Left lung (tissue), 10 donors: ENCODE data around the gene CALM1. TPM values are rescaled to one million over a fixed set of nuclear protein-coding genes. Genes with fewer than 3 reads are reported as not detected.

Experiments used
- ATAC-seq: fragments of 200-7000 bp; cut with Tn5 transposase; one replicate; pipeline ENCODE4 v1.9.1; 2020; ENCODE audit warnings: moderate library complexity
- DNase-seq, 4 donors: peaks; one replicate each; pipeline ENCODE4 v3.0.0-alpha.2; 2013 to 2020
- H3K27ac ChIP-seq, 2 donors: fragments of 200-600 bp; sonication (generic) in 1 of 2; one replicate each; pipeline versions ENCODE4 v1.5.0 to v1.8.0; 2020 to 2021
- H3K27me3 ChIP-seq, 2 donors: fragments of 200-600 bp; sonication (generic) in 1 of 2; one replicate each; pipeline versions ENCODE4 v1.5.0 to v1.8.0; 2020 to 2021
- H3K36me3 ChIP-seq, 2 donors: fragments of 200-600 bp; sonication (generic) in 1 of 2; one replicate each; pipeline versions ENCODE4 v1.5.0 to v1.8.0; 2020 to 2021
- H3K4me1 ChIP-seq, 2 donors: fragments of 200-600 bp; one replicate each; pipeline ENCODE4 v1.8.0; 2021
- H3K4me3 ChIP-seq, 2 donors: fragments of 200-600 bp; sonication (generic) in 1 of 2; one replicate each; pipeline versions ENCODE4 v1.5.0 to v1.8.0; 2020 to 2021; ENCODE audit warnings: mild to moderate bottlenecking in 1 of 2
- H3K9me3 ChIP-seq, 2 donors: fragments of 200-600 bp; sonication (generic) in 1 of 2; one replicate each; pipeline versions ENCODE4 v1.5.0 to v1.8.0; 2020 to 2021
- intact Hi-C, 2 donors: fragments of 100-400 bp; cut with DNase I; formaldehyde crosslinking; loops; one replicate each; pipeline versions ENCODE4 v1.11.2 to v1.14.2; 2022
- polyA plus RNA-seq, 6 donors: library from polyadenylated mRNA; unstranded; fragments of 120-200 nt; gene quantifications; one replicate each; pipeline ENCODE4 v1.2.1, GENCODE V29; 2013; ENCODE audit not compliant: insufficient read length in 6 of 6
- total RNA-seq, 2 donors: library from RNA; stranded (reverse); fragmentation: NEBNext Ultra II Directional; extraction: Animal tissue kit (Norgen Biotek cat#: 25700); gene quantifications; one replicate each; pipeline ENCODE4 v1.2.1, GENCODE V29; 2021
- TF ChIP-seq, protein P1 (sequence below), 2 donors: fragments of 200-600 bp; sonication (generic) in 1 of 2; IDR thresholded peaks; one replicate each; pipeline versions ENCODE4 v1.5.0 to v1.8.0; 2021; ENCODE audit warnings: antibody characterized with exemption in 2 of 2
- donor health status: DM: no; HTN: yes; CAD: no.
- donor health status: DM: no; HTN: no; CAD: no.

Gene CALM1
- total and polyA plus RNA-seq, 8 donors = 553 to 767 (median 654) TPM

DNA sequence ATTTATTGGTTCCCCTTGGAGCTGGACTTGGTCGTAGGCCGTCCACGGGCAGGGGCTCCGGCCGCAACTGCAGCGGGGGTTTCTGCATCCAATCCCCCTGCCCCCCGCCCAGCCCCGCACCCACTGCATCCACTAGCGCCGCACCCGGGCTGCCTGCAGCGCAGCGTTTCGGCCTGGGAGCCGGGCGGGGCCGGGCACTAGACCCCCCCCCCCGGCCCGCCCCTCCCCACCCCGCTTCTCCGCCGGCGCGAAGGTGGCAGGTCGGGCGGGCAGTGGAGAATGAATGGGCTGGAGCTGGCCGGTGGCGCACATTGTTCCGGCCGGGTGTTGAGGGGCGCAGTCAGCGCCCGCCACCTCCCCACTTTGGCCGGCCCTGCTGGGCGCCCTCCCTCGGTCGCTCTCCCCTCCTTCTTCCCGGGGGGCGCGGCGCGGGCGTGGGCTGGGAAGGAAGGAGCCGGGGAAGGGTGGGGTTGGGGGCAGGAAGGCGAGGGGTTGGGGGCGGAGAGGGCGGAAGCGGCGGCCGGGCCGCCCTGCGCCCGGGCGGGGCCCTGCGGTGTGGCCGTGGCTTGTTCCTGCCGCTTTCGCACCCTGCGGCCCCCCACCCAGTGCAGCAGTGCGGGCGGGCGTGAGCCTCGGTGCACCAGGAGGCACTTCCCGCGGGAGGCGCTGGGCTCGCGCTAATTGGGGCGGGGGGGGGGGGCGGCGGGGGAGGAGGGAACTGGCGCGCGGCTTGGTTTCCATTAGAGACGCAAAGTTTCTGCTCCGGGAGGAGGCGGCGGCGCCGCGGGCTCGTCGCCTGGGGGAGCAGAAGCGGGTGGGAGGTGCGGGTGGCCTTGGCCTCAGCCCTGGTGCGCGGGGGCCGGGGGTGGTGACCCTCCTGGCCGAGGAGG, 841 bp downstream of the CALM1 start:
- peaks cover 0 to 29% of the 10 kb centered on the region in 2 donors for H3K36me3 ChIP-seq
- DNase-seq = peak in 3 of 4 donors; percentile 56 to 91 (median 67)
- peak; percentile 63 for ATAC-seq
- H3K27ac ChIP-seq = peak overlapping the region; percentile 89 to 96
- no peaks in the 10 kb centered on the region for H3K27me3 ChIP-seq
- H3K9me3 ChIP-seq = no peaks in the 10 kb centered on the region
- H3K4me1 ChIP-seq = peaks cover 25 to 49% of the 10 kb centered on the region in 2 donors
- TF ChIP-seq, protein P1, sequence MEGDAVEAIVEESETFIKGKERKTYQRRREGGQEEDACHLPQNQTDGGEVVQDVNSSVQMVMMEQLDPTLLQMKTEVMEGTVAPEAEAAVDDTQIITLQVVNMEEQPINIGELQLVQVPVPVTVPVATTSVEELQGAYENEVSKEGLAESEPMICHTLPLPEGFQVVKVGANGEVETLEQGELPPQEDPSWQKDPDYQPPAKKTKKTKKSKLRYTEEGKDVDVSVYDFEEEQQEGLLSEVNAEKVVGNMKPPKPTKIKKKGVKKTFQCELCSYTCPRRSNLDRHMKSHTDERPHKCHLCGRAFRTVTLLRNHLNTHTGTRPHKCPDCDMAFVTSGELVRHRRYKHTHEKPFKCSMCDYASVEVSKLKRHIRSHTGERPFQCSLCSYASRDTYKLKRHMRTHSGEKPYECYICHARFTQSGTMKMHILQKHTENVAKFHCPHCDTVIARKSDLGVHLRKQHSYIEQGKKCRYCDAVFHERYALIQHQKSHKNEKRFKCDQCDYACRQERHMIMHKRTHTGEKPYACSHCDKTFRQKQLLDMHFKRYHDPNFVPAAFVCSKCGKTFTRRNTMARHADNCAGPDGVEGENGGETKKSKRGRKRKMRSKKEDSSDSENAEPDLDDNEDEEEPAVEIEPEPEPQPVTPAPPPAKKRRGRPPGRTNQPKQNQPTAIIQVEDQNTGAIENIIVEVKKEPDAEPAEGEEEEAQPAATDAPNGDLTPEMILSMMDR (IDR thresholded peaks at IDR 0.05) = no peak
- peak overlapping the region; percentile 95 to 99 for H3K4me3 ChIP-seq
- intact Hi-C loops = no loop called here

DNA sequence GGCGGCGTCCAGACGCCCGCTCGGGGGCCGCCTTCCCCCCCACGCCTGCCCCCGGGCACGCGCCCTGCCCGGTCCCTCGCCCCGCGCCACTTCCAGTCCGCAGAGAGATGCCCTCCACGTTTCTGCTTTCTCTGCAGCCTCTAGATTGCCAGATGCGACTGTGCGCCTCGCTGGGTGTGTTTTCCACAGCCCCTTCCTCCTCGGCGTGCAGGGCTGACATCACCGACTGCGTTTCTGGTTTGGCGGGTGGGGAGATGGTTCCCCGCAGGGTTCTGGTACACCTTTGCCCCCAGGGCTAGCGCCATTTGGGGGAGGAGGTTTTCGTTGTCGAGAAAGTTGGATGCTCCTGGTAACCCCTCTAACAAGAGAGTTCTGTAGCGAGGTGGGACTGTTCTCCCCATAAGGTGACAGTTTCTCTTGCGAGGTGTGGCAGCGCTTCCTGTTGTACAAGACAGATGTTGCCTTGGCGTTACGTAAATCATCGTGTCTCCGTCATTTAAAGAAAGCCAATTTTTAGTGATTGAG, 1.5 kb downstream of the CALM1 start:
- TF ChIP-seq, protein P1 (IDR thresholded peaks at IDR 0.05) = no peak
- intact Hi-C loops = no loop called here
- ATAC-seq (peak; percentile 1), DNase-seq (peak in 2 of 4 donors; percentile 57 to 89)
- Histone ChIP-seq H3K27ac (peak overlapping the region; percentile 89 to 96), H3K4me3 (peak overlapping the region; percentile 95 to 99), H3K9me3 (no peaks in the 10 kb centered on the region), H3K4me1 (peaks cover 25 to 56% of the 10 kb centered on the region in 2 donors), H3K27me3 (no peaks in the 10 kb centered on the region), H3K36me3 (peaks cover 0 to 36% of the 10 kb centered on the region in 2 donors)

DNA sequence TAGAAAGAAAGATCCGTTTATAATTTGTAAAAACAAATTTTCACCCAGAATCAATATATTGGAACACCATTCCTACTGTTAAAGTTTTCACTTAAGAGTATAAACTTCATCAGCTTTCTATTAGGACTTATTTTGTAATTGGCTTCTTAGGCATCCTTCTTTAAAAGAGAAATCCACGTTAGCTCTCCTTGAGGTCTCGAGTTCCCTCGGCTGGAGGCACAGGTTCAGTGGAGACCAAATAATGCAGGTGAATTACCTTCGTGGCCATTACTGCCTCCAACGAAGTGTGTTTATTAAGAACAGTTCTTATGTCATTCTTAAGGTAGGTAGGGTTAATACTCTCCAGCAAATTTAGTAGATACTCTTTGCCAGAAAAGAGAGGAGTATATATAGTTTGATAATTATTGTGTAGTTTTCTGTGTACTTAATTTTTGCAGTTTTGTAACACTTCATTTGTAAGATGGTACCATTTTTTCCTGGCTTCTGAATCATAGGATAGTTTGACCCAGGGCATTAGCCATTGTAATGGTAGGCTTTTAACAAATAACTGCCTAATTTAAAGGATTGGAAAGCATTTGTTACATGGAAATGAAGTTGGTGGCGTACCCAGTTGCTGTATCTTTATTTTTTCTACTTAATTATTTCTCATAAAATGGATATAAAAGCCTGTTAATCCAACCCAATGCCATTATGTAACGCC, 2.2 kb downstream of the CALM1 start:
- ATAC-seq (no peak), DNase-seq (no peak)
- intact Hi-C loops = no loop called here
- H3K4me1 ChIP-seq = peaks cover 25 to 57% of the 10 kb centered on the region in 2 donors
- H3K27ac ChIP-seq = peak overlapping the region; percentile 89 to 96
- H3K4me3 ChIP-seq = peak overlapping the region; percentile 95 to 99
- H3K27me3 ChIP-seq = no peaks in the 10 kb centered on the region
- H3K36me3 ChIP-seq = peaks cover 0 to 42% of the 10 kb centered on the region in 2 donors
- no peaks in the 10 kb centered on the region for H3K9me3 ChIP-seq
- TF ChIP-seq, protein P1 (IDR thresholded peaks at IDR 0.05) = no peak

DNA sequence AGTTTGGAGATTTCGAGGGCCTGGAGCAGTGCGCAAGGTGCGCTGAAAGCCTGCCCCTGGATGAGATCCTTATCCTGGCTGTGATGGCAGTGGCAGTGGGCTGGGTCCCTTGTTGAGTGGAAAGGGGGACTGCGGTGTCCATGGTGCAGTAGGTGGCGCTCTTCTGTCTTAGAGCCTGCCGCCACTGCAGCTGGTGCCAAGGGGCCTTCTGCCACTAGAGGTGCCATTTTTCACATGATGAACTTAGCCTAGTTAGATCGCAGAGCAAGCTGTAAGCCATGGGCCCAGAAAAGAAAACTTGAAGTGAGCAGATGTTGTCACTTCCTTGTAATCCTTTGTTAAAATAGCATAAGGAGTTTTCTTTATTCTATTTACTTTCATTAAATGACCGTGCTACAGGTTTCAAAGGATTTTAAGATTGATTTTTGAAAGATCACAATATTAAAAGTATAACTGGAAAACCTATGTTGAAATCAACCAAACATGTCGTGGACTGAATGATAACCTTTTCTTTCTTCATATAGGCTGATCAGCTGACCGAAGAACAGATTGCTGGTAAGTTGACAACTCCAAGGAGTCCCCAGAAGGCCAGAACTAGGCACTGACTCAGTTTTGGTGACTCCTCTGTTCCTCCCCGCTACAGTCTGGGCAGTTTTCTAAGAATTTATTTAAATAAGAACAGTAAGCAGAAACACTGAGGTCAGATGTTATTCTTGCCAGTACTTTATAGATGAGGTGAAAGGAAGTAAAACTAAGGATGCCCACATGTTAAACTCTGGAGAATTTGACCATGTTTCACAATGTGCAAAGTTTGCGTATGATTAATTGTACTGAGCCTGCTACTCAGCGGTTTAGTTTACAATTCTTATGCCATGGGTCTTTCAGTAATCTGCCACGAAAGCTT, 3.0 kb downstream of the CALM1 start:
- no peaks in the 10 kb centered on the region for H3K27me3 ChIP-seq

More for the DNA sequence above, 3.0 kb downstream of the CALM1 start:
- H3K9me3 ChIP-seq = no peaks in the 10 kb centered on the region
- peak; percentile 87 to 95 (median 92) for DNase-seq
- ATAC-seq = peak; percentile 78
- H3K4me3 ChIP-seq = peak overlapping the region; percentile 95 to 99
- intact Hi-C loops = loop anchor here in 1 of 2 donors (10.0 kb wide), 1 partner anchor 115 kb away; no protein-coding TSS in a partner anchor
- H3K36me3 ChIP-seq = peaks cover 0 to 50% of the 10 kb centered on the region in 2 donors
- H3K4me1 ChIP-seq = peaks cover 25 to 57% of the 10 kb centered on the region in 2 donors
- TF ChIP-seq, protein P1 (IDR thresholded peaks at IDR 0.05) = peak; percentile 96 to 100
- H3K27ac ChIP-seq = peak overlapping the region; percentile 89 to 96
